HG03060 (cell line): ENCODE measurements around the gene ADGRV1.
"Not testable (repeated sequence)": the region's sequence is repeated elsewhere in the genome, so short reads cannot be mapped to it uniquely, and the experiment has no call there.

ENCODE experiments used
- ATAC-seq: cut with Tn5 transposase; IDR thresholded peaks from one replicate; pipeline ENCODE4 v1.9.1; 2021; ENCODE audit warnings: low read depth, moderate number of reproducible peaks; ENCODE audit not compliant: unreplicated experiment

ADGRV1 gene

GRCh38 chr5:90707698-90708097 lies 149.1 kb downstream of the ADGRV1 start:
- ATAC-seq: no peak

- no peak for ATAC-seq
Observed at GRCh38 chr5:90709323-90710155, 150.9 kb downstream of the ADGRV1 start.

- ATAC-seq: no peak
Observed at GRCh38 chr5:90718387-90718786, 159.8 kb downstream of the ADGRV1 start.

- no peak for ATAC-seq
Observed at GRCh38 chr5:90739567-90739966, 181.0 kb downstream of the ADGRV1 start.

- ATAC-seq: no peak
Observed at GRCh38 chr5:90740244-90740799, 181.7 kb downstream of the ADGRV1 start.

- no peak for ATAC-seq
Observed at GRCh38 chr5:90741022-90741564, 182.5 kb downstream of the ADGRV1 start.

GRCh38 chr5:90746119-90746518 lies 187.5 kb downstream of the ADGRV1 start:
- no peak for ATAC-seq

- ATAC-seq: no peak
Observed at GRCh38 chr5:90747175-90747574, 188.6 kb downstream of the ADGRV1 start.

GRCh38 chr5:90747693-90748092 lies 189.1 kb downstream of the ADGRV1 start:
- ATAC-seq: no peak

GRCh38 chr5:90759119-90759518 lies 200.5 kb downstream of the ADGRV1 start:
- ATAC-seq: no peak

GRCh38 chr5:90767710-90768109 lies 209.1 kb downstream of the ADGRV1 start:
- ATAC-seq: no peak

GRCh38 chr5:90770006-90770541 lies 211.5 kb downstream of the ADGRV1 start:
- not testable (repeated sequence) for ATAC-seq

- ATAC-seq: no peak
Observed at GRCh38 chr5:90777959-90778358, 219.4 kb downstream of the ADGRV1 start.

- ATAC-seq: peak; percentile 72
Observed at GRCh38 chr5:90783460-90784333, 225.1 kb downstream of the ADGRV1 start.

- no peak for ATAC-seq
Observed at GRCh38 chr5:90786756-90787155, 228.2 kb downstream of the ADGRV1 start.

GRCh38 chr5:90792725-90793124 lies 234.1 kb downstream of the ADGRV1 start:
- ATAC-seq: no peak

- no peak for ATAC-seq
Observed at GRCh38 chr5:90793183-90793582, 234.6 kb downstream of the ADGRV1 start.

- not testable (repeated sequence) for ATAC-seq
Observed at GRCh38 chr5:90796919-90797318, 238.3 kb downstream of the ADGRV1 start.

- not testable (repeated sequence) for ATAC-seq
Observed at GRCh38 chr5:90800082-90800481, 241.5 kb downstream of the ADGRV1 start.

- not testable (repeated sequence) for ATAC-seq
Observed at GRCh38 chr5:90800515-90800914, 241.9 kb downstream of the ADGRV1 start.
